HepG2 (cell line): ENCODE data around the gene MRPL14. TPM values are rescaled to one million over a fixed set of nuclear protein-coding genes. Genes with fewer than 3 reads are reported as not detected.

ENCODE experiments used
- CEBPZ ChIP-seq: IDR thresholded peaks from 2 replicates; pipeline ENCODE4 v1.6.1; 2012; ENCODE audit warnings: low read length, improper control_type of control experiment
- FOXJ3 ChIP-seq: sonication (generic); formaldehyde crosslinking; IDR thresholded peaks from 2 replicates; pipeline ENCODE4 v1.4.0; 2020; ENCODE audit warnings: missing genetic modification reagents, mild to moderate bottlenecking, borderline replicate concordance
- KAT2B ChIP-seq: fragments of 150-350 bp; IDR thresholded peaks from 2 replicates; pipeline ENCODE4 v1.6.1; 2014; ENCODE audit warnings: low read depth, low read length, borderline replicate concordance
- PITX1 ChIP-seq: sonication (generic); formaldehyde crosslinking; IDR thresholded peaks from 2 replicates; pipeline ENCODE4 v1.5.1; 2020; ENCODE audit warnings: mild to moderate bottlenecking, missing genetic modification reagents
- SALL1 ChIP-seq: sonication (generic); formaldehyde crosslinking; IDR thresholded peaks from 2 replicates; pipeline ENCODE4 v1.8.0; 2022; ENCODE audit warnings: mild to moderate bottlenecking, missing genetic modification reagents
- SRY ChIP-seq: sonication (generic); formaldehyde crosslinking; IDR thresholded peaks from 2 replicates; pipeline ENCODE4 v1.8.0; 2022; ENCODE audit warnings: mild to moderate bottlenecking, missing genetic modification reagents
- TCF7L2 ChIP-seq: IDR thresholded peaks from 2 replicates; pipeline ENCODE4 v1.6.1; 2011; ENCODE audit warnings: mild to moderate bottlenecking, low read depth, low read length, moderate library complexity
- ZFP41 ChIP-seq: sonication (generic); formaldehyde crosslinking; IDR thresholded peaks from 2 replicates; pipeline ENCODE4 v1.4.0; 2020; ENCODE audit warnings: mild to moderate bottlenecking, missing genetic modification reagents, borderline replicate concordance
- ZFP62 ChIP-seq: sonication (generic); formaldehyde crosslinking; IDR thresholded peaks from 2 replicates; pipeline ENCODE4 v1.4.0; 2020; ENCODE audit warnings: missing genetic modification reagents
- ZNF569 ChIP-seq: sonication (generic); formaldehyde crosslinking; IDR thresholded peaks from 2 replicates; pipeline ENCODE4 v1.5.0; 2020; ENCODE audit warnings: mild to moderate bottlenecking, missing genetic modification reagents, moderate library complexity, borderline replicate concordance
- ZNF652 ChIP-seq: IDR thresholded peaks from 2 replicates; pipeline ENCODE4 v1.6.1; 2016; ENCODE audit warnings: low read depth, borderline replicate concordance
- ZNF83 ChIP-seq: sonication (generic); formaldehyde crosslinking; IDR thresholded peaks from 2 replicates; pipeline ENCODE4 v1.4.0; 2020; ENCODE audit warnings: missing genetic modification reagents, mild to moderate bottlenecking, borderline replicate concordance
- polyA plus RNA-seq, 8 experiments: library from polyadenylated mRNA; depleted of rRNA in 3 of 8; stranded (reverse) in 7 of 8; unstranded in 1 of 8; fragments of >200 nt; fragmentation: Illumina TruSeq in 4 of 8; extraction: Trizol in 4 of 8; gene quantifications; 2 replicates each; pipeline versions ENCODE4 v1.2.1 to v1.2.3, GENCODE V29; 2011 to 2016; ENCODE audit warnings: low read depth in 4 of 8, missing spikeins in 1 of 8, mixed read lengths in 1 of 8; ENCODE audit not compliant: insufficient read depth in 1 of 8
- total RNA-seq, 5 experiments: library from RNA; depleted of rRNA; stranded (reverse); fragments of >200 nt; fragmentation: Illumina TruSeq; extraction: Trizol; gene quantifications; 2 replicates each; pipeline ENCODE4 v1.2.3, GENCODE V29; 2016; ENCODE audit warnings: low read depth in 1 of 5
- TF ChIP-seq, protein P1 (sequence below): sonication (generic); formaldehyde crosslinking; IDR thresholded peaks from 2 replicates; pipeline ENCODE4 v1.5.1; 2020; ENCODE audit warnings: mild to moderate bottlenecking, missing genetic modification reagents
- TF ChIP-seq, protein P2 (sequence below): sonication (generic); formaldehyde crosslinking; IDR thresholded peaks from 2 replicates; pipeline ENCODE4 v1.5.1; 2020; ENCODE audit warnings: mild to moderate bottlenecking, missing genetic modification reagents, moderate library complexity
- TF ChIP-seq, protein P3 (sequence below): sonication (generic); formaldehyde crosslinking; IDR thresholded peaks from 2 replicates; pipeline ENCODE4 v1.4.0; 2020; ENCODE audit warnings: missing genetic modification reagents, borderline replicate concordance

The MRPL14 gene
- total and polyA plus RNA-seq, 2 of the 13 experiments (the other 11 are each of a cell fraction or from before 2014, with no cell fraction given) = 157 to 178 TPM

GRCh38 chr6:44094403-44095242 lies 32.6 kb downstream of the MRPL14 start (continued):
- TF ChIP-seq SALL1 (CRISPR knock-in tag) = peak; percentile 95
- no peak for TF ChIP-seq TCF7L2
- peak; percentile 57; the same call in 1 of the 2 replicates for TF ChIP-seq FOXJ3 (CRISPR knock-in tag)
- TF ChIP-seq, protein P1, sequence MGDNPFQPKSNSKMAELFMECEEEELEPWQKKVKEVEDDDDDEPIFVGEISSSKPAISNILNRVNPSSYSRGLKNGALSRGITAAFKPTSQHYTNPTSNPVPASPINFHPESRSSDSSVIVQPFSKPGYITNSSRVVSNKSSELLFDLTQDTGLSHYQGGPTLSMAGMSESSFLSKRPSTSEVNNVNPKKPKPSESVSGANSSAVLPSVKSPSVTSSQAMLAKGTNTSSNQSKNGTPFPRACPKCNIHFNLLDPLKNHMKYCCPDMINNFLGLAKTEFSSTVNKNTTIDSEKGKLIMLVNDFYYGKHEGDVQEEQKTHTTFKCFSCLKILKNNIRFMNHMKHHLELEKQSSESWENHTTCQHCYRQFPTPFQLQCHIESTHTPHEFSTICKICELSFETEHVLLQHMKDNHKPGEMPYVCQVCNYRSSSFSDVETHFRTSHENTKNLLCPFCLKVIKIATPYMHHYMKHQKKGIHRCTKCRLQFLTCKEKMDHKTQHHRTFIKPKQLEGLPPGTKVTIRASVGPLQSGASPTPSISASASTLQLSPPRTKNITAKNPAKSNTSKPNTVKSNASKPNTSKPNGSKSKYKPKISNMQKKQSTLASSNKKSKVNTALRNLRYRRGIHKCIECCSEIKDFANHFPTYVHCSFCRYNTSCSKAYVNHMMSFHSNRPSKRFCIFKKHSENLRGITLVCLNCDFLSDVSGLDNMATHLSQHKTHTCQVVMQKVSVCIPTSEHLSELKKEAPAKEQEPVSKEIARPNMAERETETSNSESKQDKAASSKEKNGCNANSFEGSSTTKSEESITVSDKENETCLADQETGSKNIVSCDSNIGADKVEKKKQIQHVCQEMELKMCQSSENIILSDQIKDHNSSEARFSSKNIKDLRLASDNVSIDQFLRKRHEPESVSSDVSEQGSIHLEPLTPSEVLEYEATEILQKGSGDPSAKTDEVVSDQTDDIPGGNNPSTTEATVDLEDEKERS (CRISPR knock-in tag) = peak; percentile 65; the same call in 1 of the 2 replicates
- TF ChIP-seq, protein P2, sequence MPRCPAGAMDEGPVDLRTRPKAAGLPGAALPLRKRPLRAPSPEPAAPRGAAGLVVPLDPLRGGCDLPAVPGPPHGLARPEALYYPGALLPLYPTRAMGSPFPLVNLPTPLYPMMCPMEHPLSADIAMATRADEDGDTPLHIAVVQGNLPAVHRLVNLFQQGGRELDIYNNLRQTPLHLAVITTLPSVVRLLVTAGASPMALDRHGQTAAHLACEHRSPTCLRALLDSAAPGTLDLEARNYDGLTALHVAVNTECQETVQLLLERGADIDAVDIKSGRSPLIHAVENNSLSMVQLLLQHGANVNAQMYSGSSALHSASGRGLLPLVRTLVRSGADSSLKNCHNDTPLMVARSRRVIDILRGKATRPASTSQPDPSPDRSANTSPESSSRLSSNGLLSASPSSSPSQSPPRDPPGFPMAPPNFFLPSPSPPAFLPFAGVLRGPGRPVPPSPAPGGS (CRISPR knock-in tag) = peak; percentile 20; the same call in 1 of the 2 replicates
- no peak for TF ChIP-seq SRY
- TF ChIP-seq ZNF83 (CRISPR knock-in tag) = no peak
- no peak for TF ChIP-seq CEBPZ
- 0 out of 2 replicates have a peak, but pooled peaks have one; percentile 69 for TF ChIP-seq ZNF569
- TF ChIP-seq KAT2B = no peak
- no peak for TF ChIP-seq ZFP62 (CRISPR knock-in tag)
- TF ChIP-seq PITX1 (CRISPR knock-in tag) = peak; percentile 90
- peak; percentile 36; the same call in 1 of the 2 replicates for TF ChIP-seq ZNF652 (CRISPR knock-in tag)
- TF ChIP-seq ZFP41 (CRISPR knock-in tag) = no peak
- TF ChIP-seq, protein P3, sequence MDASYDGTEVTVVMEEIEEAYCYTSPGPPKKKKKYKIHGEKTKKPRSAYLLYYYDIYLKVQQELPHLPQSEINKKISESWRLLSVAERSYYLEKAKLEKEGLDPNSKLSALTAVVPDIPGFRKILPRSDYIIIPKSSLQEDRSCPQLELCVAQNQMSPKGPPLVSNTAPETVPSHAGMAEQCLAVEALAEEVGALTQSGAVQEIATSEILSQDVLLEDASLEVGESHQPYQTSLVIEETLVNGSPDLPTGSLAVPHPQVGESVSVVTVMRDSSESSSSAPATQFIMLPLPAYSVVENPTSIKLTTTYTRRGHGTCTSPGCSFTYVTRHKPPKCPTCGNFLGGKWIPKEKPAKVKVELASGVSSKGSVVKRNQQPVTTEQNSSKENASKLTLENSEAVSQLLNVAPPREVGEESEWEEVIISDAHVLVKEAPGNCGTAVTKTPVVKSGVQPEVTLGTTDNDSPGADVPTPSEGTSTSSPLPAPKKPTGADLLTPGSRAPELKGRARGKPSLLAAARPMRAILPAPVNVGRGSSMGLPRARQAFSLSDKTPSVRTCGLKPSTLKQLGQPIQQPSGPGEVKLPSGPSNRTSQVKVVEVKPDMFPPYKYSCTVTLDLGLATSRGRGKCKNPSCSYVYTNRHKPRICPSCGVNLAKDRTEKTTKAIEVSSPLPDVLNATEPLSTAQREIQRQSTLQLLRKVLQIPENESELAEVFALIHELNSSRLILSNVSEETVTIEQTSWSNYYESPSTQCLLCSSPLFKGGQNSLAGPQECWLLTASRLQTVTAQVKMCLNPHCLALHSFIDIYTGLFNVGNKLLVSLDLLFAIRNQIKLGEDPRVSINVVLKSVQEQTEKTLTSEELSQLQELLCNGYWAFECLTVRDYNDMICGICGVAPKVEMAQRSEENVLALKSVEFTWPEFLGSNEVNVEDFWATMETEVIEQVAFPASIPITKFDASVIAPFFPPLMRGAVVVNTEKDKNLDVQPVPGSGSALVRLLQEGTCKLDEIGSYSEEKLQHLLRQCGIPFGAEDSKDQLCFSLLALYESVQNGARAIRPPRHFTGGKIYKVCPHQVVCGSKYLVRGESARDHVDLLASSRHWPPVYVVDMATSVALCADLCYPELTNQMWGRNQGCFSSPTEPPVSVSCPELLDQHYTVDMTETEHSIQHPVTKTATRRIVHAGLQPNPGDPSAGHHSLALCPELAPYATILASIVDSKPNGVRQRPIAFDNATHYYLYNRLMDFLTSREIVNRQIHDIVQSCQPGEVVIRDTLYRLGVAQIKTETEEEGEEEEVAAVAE (CRISPR knock-in tag) = peak; percentile 91
